ENCODE data around the gene CCR7.

GRCh38 chr17:40550608-40551007, 14.7 kb downstream of the CCR7 start:
- TF ChIP-seq NRF1 (IDR thresholded peaks at IDR 0.05; ENCODE audit: low read depth, low read length) (no peak), POLR2AphosphoS5 (IDR thresholded peaks at IDR 0.05; ENCODE audit: low read depth, low read length) (no peak), CTCF (IDR thresholded peaks at IDR 0.05; ENCODE audit: control extremely low read depth in 1 of 3, insufficient read depth in 1 of 3, low read depth in 1 of 3, low read length in 3 of 3) (no peak), E2F6 (IDR thresholded peaks at IDR 0.05) (no peak), USF2 (IDR thresholded peaks at IDR 0.05; ENCODE audit: low read length) (no peak), EZH2 (IDR thresholded peaks at IDR 0.05; ENCODE audit: low read depth, low read length, severe bottlenecking) (no peak), CREB1 (IDR thresholded peaks at IDR 0.05) (no peak), POLR2A (IDR thresholded peaks at IDR 0.05; ENCODE audit: control extremely low read depth in 1 of 2, low read depth in 2 of 2, low read length in 2 of 2) (no peak), SUZ12 (IDR thresholded peaks at IDR 0.05; ENCODE audit: low read length) (no peak), ATF3 (IDR thresholded peaks at IDR 0.05; ENCODE audit: insufficient read depth, low read depth, low read length) (no peak), RFX5 (IDR thresholded peaks at IDR 0.05; ENCODE audit: borderline replicate concordance, low read depth, low read length) (no peak), TAF1 (IDR thresholded peaks at IDR 0.05; ENCODE audit: low read depth, low read length) (no peak), ATF2 (IDR thresholded peaks at IDR 0.05; ENCODE audit: low read length) (no peak)
